K562 (cell line): Measurements from ENCODE around the gene STK16. TPM values are rescaled to one million over a fixed set of nuclear protein-coding genes. Genes with fewer than 3 reads are reported as not detected.

Source experiments
- ARHGAP35 ChIP-seq: fragments of 450-650 bp; IDR thresholded peaks from 2 replicates; pipeline ENCODE4 v1.6.1; 2018; ENCODE audit not compliant: partially characterized antibody
- DEAF1 ChIP-seq: fragments of 450-650 bp; formaldehyde crosslinking; IDR thresholded peaks from 2 replicates; pipeline ENCODE4 v1.4.0; 2020; ENCODE audit warnings: mild to moderate bottlenecking, moderate library complexity
- E2F4 ChIP-seq: sonication (generic); formaldehyde crosslinking; IDR thresholded peaks from 2 replicates; pipeline ENCODE4 v1.8.0; 2022; ENCODE audit warnings: mild to moderate bottlenecking, low read depth, missing genetic modification reagents
- ESRRA ChIP-seq: fragments of 450-650 bp; IDR thresholded peaks from 2 replicates; pipeline ENCODE4 v1.6.1; 2014; ENCODE audit warnings: low read depth, mild to moderate bottlenecking, moderate library complexity, borderline replicate concordance
- FIP1L1 ChIP-seq: fragments of 200-400 bp; formaldehyde crosslinking; IDR thresholded peaks from 2 replicates; pipeline ENCODE4 v1.6.1; 2018; ENCODE audit warnings: mild to moderate bottlenecking, low read depth, low read length; ENCODE audit not compliant: poor library complexity, severe bottlenecking
- HCFC1 ChIP-seq: IDR thresholded peaks from 2 replicates; pipeline ENCODE4 v1.6.1; 2012; ENCODE audit warnings: low read depth, low read length, improper control_type of control experiment
- HDAC6 ChIP-seq: IDR thresholded peaks from 2 replicates; pipeline ENCODE4 v1.6.1; 2012; ENCODE audit warnings: low read depth, mild to moderate bottlenecking, control low read depth, inconsistent platforms, low read length, moderate library complexity
- HMBOX1 ChIP-seq: sonication (generic); IDR thresholded peaks from 2 replicates; pipeline ENCODE4 v1.6.1; 2016
- HMGN3 ChIP-seq: IDR thresholded peaks from 2 replicates; pipeline ENCODE4 v1.6.1; 2011; ENCODE audit warnings: borderline replicate concordance, low read depth, mild to moderate bottlenecking, mixed read lengths, low read length; ENCODE audit not compliant: insufficient read length; ENCODE audit errors: extremely low read depth
- MXD1 ChIP-seq: fragments of 250-450 bp; sonication (Bioruptor Pico); IDR thresholded peaks from 2 replicates; pipeline ENCODE4 v1.8.0; 2021; ENCODE audit warnings: borderline replicate concordance, mild to moderate bottlenecking, moderate library complexity; ENCODE audit not compliant: poor library complexity, severe bottlenecking
- MYC ChIP-seq, 2 experiments: fragments of 250-450 bp in 1 of 2; sonication (Bioruptor Pico) in 1 of 2; IDR thresholded peaks; 2 replicates each; pipeline versions ENCODE4 v1.5.1 to v1.6.1; 2012 to 2021; ENCODE audit warnings: low read depth in 2 of 2, borderline replicate concordance in 1 of 2, improper control_type of control experiment in 1 of 2, low read length in 1 of 2, mild to moderate bottlenecking in 1 of 2, moderate library complexity in 1 of 2
- PREB ChIP-seq: sonication (generic); formaldehyde crosslinking; IDR thresholded peaks from 2 replicates; pipeline ENCODE4 v1.8.1; 2023; ENCODE audit warnings: mild to moderate bottlenecking, missing genetic modification reagents
- RCOR1 ChIP-seq, 2 experiments: IDR thresholded peaks; 2 replicates each; pipeline ENCODE4 v1.6.1; 2012; ENCODE audit warnings: low read depth in 2 of 2, low read length in 2 of 2, borderline replicate concordance in 1 of 2, improper control_type of control experiment in 1 of 2
- SMC3 ChIP-seq: conservative IDR thresholded peaks from 2 replicates; pipeline ENCODE4 v1.6.1; 2011; ENCODE audit warnings: low read depth, low read length, improper control_type of control experiment; ENCODE audit not compliant: insufficient read depth
- VEZF1 ChIP-seq: fragments of 200-800 bp; sonication (Bioruptor generic); IDR thresholded peaks from 2 replicates; pipeline ENCODE4 v1.6.1; 2017; ENCODE audit warnings: missing genetic modification characterization, missing compliant biosample characterization
- ZBTB7A ChIP-seq: IDR thresholded peaks from 2 replicates; pipeline ENCODE4 v1.6.1; 2011; ENCODE audit warnings: low read depth, mild to moderate bottlenecking, low read length, moderate library complexity, borderline replicate concordance; ENCODE audit not compliant: control insufficient read depth
- ZNF644 ChIP-seq: fragments of 200-800 bp; sonication (Bioruptor generic); IDR thresholded peaks from 2 replicates; pipeline ENCODE4 v1.6.1; 2016; ENCODE audit warnings: low read depth, missing genetic modification characterization, missing compliant biosample characterization
- polyA plus RNA-seq, 8 experiments: library from polyadenylated mRNA; depleted of rRNA in 4 of 8; stranded (reverse) in 5 of 8; unstranded in 3 of 8; fragments of >200 nt; fragmentation: Nextera tagmentation in 2 of 8; fragmentation: Illumina TruSeq in 1 of 8; extraction: Ambion mirVana in 2 of 8; extraction: Trizol in 1 of 8; gene quantifications; 2 replicates each; pipeline versions ENCODE4 v1.2.1 to v1.2.3, GENCODE V29; 2011 to 2014; ENCODE audit warnings: inconsistent platforms in 1 of 8, missing spikeins in 1 of 8
- total RNA-seq, 7 experiments: library from RNA; depleted of rRNA in 6 of 7; stranded (reverse); fragments of >200 nt in 6 of 7; fragmentation: Illumina TruSeq in 2 of 7; extraction: Trizol in 2 of 7; gene quantifications; 2 replicates each; pipeline versions ENCODE4 v1.2.1 to v1.2.3, GENCODE V29; 2011 to 2021; ENCODE audit warnings: low replicate concordance in 1 of 7

STK16 gene
- total and polyA plus RNA-seq, 9 of the 15 experiments (the other 6 are each of a cell fraction or from before 2014, with no cell fraction given): 5.4 to 36.2 (median 17.8) TPM

GRCh38 chr2:219298759-219299371, 53.6 kb downstream of the STK16 start (continued):
- TF ChIP-seq HMGN3: no peak
- peak; percentile 87 for TF ChIP-seq HMBOX1
- TF ChIP-seq RCOR1 (IDR thresholded peaks at IDR 0.05; ENCODE audit: borderline replicate concordance in 1 of 2, low read depth in 2 of 2, low read length in 2 of 2): peak in 1 of 2 experiments; percentile 26; a peak in 1 of 4 replicates
- TF ChIP-seq ESRRA: 0 out of 2 replicates have a peak, but pooled peaks have one; percentile 28
- no peak for TF ChIP-seq FIP1L1
- no peak for TF ChIP-seq ARHGAP35
- TF ChIP-seq ZNF644 (tag): no peak
- 0 out of 2 replicates have a peak, but pooled peaks have one; percentile 36 for TF ChIP-seq MYC (IDR thresholded peaks at IDR 0.05; ENCODE audit: low read depth, low read length)
- TF ChIP-seq MYC (CRISPR knock-in tag; IDR thresholded peaks at IDR 0.05; ENCODE audit: borderline replicate concordance, low read depth): no peak
- no peak for TF ChIP-seq PREB
- peak; percentile 53; the same call in 1 of the 2 replicates for TF ChIP-seq DEAF1 (CRISPR knock-in tag)
- peak; percentile 86 for TF ChIP-seq SMC3
- TF ChIP-seq E2F4 (CRISPR knock-in tag): no peak
- peak; percentile 45; the same call in 1 of the 2 replicates for TF ChIP-seq VEZF1
- TF ChIP-seq MXD1 (CRISPR knock-in tag): no peak
- no peak for TF ChIP-seq HDAC6
- peak; percentile 17; the same call in 1 of the 2 replicates for TF ChIP-seq ZBTB7A
- peak; percentile 23; the same call in 1 of the 2 replicates for TF ChIP-seq HCFC1
